Measurements from ENCODE around the gene PRDM16. TPM values are rescaled to one million over a fixed set of nuclear protein-coding genes. Genes with fewer than 3 reads are reported as not detected.

The PRDM16 gene
- polyA plus RNA-seq, 3 donors: not detected

DNA sequence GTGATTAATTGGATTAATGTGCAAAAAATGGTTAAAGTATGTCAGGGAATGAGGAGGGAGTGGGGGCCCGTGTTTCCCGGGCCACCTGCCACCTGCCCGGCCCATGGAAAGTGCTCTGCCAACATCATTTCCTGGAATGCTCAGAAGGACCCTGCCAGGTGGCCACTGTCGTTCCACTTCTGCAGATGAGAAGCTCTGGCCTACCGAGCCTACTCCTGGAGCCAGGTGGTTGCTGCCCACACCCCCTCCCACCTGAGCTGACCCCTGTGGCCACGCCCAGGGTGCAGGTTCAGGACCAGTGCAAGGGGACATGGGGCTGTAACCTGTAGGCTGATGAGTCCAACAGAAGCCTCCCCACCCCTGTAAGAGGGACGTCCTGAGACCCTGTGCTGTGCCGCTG is 99.7 kb downstream of the PRDM16 start:
- Mint-ChIP-seq H3K27me3 (ENCODE audit: low read depth in 3 of 3) (peaks cover 7 to 10% (median 8%) of the 10 kb centered on the region in 3 donors), H3K27ac (no peak overlapping the region), H3K4me3 (no peak overlapping the region), H3K4me1 (peaks cover 31% of the 10 kb centered on the region), H3K9me3 (peaks cover 0 to 2% (median 0%) of the 10 kb centered on the region in 7 donors), H3K36me3 (no peaks in the 10 kb centered on the region)
- Histone ChIP-seq H4K20me1 (ENCODE audit: insufficient read depth, low read length) (no peaks in the 10 kb centered on the region), H3K36me3 (replicated peaks in 1 of 2; ENCODE audit: control insufficient read depth in 1 of 2, insufficient read depth in 2 of 2, low read length in 2 of 2) (no peaks in the 10 kb centered on the region), H3K9ac (ENCODE audit: insufficient read depth, low read length, poor library complexity, severe bottlenecking) (no peak overlapping the region), H3K4me1 (ENCODE audit: control insufficient read depth in 1 of 2, insufficient read depth in 2 of 2, low read length in 2 of 2) (peaks cover 21 to 24% of the 10 kb centered on the region in 2 donors), H3K27me3 (ENCODE audit: control insufficient read depth in 2 of 2, insufficient read depth in 2 of 2, low read length in 2 of 2) (no peaks in the 10 kb centered on the region), H3K79me2 (ENCODE audit: insufficient read depth, low read length) (no peaks in the 10 kb centered on the region), H3K4me3 (replicated peaks in 1 of 3; ENCODE audit: low read depth in 2 of 3, low read length in 3 of 3) (no peak overlapping the region), H2AFZ (ENCODE audit: insufficient read depth, low read depth, low read length, poor library complexity, severe bottlenecking) (no peak overlapping the region), H3K27ac (ENCODE audit: low read depth in 1 of 2, low read length in 2 of 2) (no peak overlapping the region), H3K4me2 (replicated peaks; ENCODE audit: extremely low read depth, low read length, poor library complexity, severe bottlenecking) (no peak overlapping the region), H3K9me3 (replicated peaks in 1 of 2; ENCODE audit: control insufficient read depth in 1 of 2, insufficient read depth in 1 of 2, low read length in 2 of 2) (no peaks in the 10 kb centered on the region)
- intact Hi-C loops (cut with micrococcal nuclease): no loop called here
- 6% methylated on average over 5 of the region's 8 CpGs for WGBS (ENCODE audit: insufficient coverage)
- no peak for DNase-seq
- TF ChIP-seq CTCF (IDR thresholded peaks at IDR 0.05): no peak

DNA sequence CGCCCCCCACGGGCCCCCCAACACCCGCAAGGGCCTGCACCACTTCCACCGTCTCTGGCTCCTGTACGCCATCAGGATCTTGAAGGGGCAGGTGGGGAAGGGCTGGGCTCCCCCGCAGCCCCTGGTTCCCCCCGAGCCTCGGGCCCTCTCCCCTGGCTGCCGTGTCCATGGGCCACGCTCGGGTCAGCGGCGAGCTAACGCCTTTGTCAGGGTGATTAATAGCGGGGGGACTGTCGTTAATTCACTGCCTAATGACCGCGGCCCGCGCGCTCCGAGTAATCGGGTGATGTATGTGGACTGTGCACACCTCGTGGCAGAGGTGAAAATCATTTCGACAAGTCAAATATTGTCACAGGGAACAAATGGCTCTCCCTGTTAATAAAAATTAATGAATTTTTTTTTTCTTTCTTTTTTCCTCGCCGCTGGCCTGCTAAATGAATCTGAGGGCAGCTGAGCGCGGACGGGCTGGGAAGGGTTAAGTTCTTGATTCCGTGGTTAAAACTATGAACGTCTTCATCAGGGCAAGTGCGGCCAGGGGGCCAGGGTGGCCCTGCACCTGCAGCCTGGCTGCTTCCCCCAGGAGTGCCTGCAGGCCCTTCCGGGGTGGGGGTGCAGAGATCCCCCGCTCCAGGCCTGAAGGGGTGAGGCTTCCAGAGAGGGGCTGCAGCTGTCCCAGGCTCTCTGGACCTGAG is 100.8 kb downstream of the PRDM16 start:
- no peak overlapping the region for H3K27ac Mint-ChIP-seq
- no peak for TF ChIP-seq CTCF (IDR thresholded peaks at IDR 0.05)
- peaks cover 13 to 17% (median 17%) of the 10 kb centered on the region in 3 donors for H3K27me3 Mint-ChIP-seq (ENCODE audit: low read depth in 3 of 3)
- DNase-seq: no peak
- Histone ChIP-seq H3K9ac (ENCODE audit: insufficient read depth, low read length, poor library complexity, severe bottlenecking) (peak overlapping the region; percentile 69), H4K20me1 (ENCODE audit: insufficient read depth, low read length) (no peaks in the 10 kb centered on the region), H3K4me1 (ENCODE audit: control insufficient read depth in 1 of 2, insufficient read depth in 2 of 2, low read length in 2 of 2) (peaks cover 28 to 30% of the 10 kb centered on the region in 2 donors), H3K4me3 (replicated peaks in 1 of 3; ENCODE audit: low read depth in 2 of 3, low read length in 3 of 3) (peak overlapping the region in 1 of 3 experiments; percentile 76), H3K36me3 (replicated peaks in 1 of 2; ENCODE audit: control insufficient read depth in 1 of 2, insufficient read depth in 2 of 2, low read length in 2 of 2) (no peaks in the 10 kb centered on the region), H3K9me3 (replicated peaks in 1 of 2; ENCODE audit: control insufficient read depth in 1 of 2, insufficient read depth in 1 of 2, low read length in 2 of 2) (no peaks in the 10 kb centered on the region), H2AFZ (ENCODE audit: insufficient read depth, low read depth, low read length, poor library complexity, severe bottlenecking) (peak overlapping the region; percentile 87), H3K4me2 (replicated peaks; ENCODE audit: extremely low read depth, low read length, poor library complexity, severe bottlenecking) (peak overlapping the region; percentile 75), H3K79me2 (ENCODE audit: insufficient read depth, low read length) (no peaks in the 10 kb centered on the region), H3K27ac (ENCODE audit: low read depth in 1 of 2, low read length in 2 of 2) (no peak overlapping the region), H3K27me3 (ENCODE audit: control insufficient read depth in 2 of 2, insufficient read depth in 2 of 2, low read length in 2 of 2) (no peaks in the 10 kb centered on the region)
- H3K4me3 Mint-ChIP-seq: peak overlapping the region in 1 of 2 donors; percentile 96
- WGBS (ENCODE audit: insufficient coverage): 30% methylated on average over 4 of the region's 35 CpGs
- H3K4me1 Mint-ChIP-seq: peaks cover 41% of the 10 kb centered on the region
- H3K9me3 Mint-ChIP-seq: peaks cover 0 to 2% (median 0%) of the 10 kb centered on the region in 7 donors
- intact Hi-C loops (cut with micrococcal nuclease): no loop called here
- no peaks in the 10 kb centered on the region for H3K36me3 Mint-ChIP-seq

Measured in CD14-positive monocyte (primary cell).